GM20000 (cell line): ENCODE data around the gene FOXP1.

Experiments used
- DNase-seq: peaks from one replicate; pipeline ENCODE4 v3.0.0; 2012; ENCODE audit warnings: low spot score
- TF ChIP-seq, protein P1 (sequence below): IDR thresholded peaks from 2 replicates; pipeline ENCODE4 v1.5.1; 2012; ENCODE audit warnings: mild to moderate bottlenecking, control low read depth; ENCODE audit errors: extremely low read depth, missing control alignments

The FOXP1 gene

DNA sequence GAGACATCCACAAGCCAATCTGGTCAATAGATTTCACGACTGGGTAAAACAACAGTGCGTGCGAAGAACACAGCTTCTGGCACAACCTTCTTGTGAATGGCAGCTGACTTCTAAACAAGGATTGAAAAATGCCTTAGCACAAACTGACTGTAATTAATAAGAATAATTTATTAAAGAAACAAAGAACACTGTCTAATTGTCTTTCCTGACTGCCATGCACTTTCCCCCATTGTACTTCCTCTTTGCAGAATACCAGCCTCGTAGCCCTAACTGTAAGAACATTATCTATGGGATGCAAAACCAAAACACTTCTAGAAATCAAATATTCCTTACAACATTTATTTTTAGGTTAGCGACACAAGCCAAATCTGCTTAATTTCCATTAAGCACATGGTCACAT lies 6.5 kb downstream of the FOXP1 start:
- TF ChIP-seq, protein P1, sequence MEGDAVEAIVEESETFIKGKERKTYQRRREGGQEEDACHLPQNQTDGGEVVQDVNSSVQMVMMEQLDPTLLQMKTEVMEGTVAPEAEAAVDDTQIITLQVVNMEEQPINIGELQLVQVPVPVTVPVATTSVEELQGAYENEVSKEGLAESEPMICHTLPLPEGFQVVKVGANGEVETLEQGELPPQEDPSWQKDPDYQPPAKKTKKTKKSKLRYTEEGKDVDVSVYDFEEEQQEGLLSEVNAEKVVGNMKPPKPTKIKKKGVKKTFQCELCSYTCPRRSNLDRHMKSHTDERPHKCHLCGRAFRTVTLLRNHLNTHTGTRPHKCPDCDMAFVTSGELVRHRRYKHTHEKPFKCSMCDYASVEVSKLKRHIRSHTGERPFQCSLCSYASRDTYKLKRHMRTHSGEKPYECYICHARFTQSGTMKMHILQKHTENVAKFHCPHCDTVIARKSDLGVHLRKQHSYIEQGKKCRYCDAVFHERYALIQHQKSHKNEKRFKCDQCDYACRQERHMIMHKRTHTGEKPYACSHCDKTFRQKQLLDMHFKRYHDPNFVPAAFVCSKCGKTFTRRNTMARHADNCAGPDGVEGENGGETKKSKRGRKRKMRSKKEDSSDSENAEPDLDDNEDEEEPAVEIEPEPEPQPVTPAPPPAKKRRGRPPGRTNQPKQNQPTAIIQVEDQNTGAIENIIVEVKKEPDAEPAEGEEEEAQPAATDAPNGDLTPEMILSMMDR = no peak
- no peak for DNase-seq

DNA sequence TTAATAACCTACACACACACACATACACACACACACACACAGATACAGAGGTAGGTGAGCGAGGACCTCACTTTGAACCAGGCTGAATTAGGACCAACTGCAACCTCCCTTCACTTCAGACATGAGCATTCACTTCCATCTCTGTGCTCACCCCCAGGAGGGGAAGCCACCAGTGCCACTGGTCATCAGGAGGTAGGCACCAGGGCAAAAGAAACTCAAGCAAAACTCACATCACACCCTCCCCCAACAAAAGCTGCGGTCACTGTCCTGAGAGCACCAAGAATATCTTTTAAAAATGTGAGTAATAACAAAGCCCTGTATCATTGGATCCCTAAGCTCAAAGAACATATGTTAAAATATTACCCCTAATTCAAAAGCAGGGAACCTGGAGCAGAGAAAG lies 8.1 kb downstream of the FOXP1 start:
- TF ChIP-seq, protein P1 = no peak
- DNase-seq = no peak

- TF ChIP-seq, protein P1 = no peak
- DNase-seq = no peak
Observed at GRCh38 chr3:71573181-71573580, 10.3 kb downstream of the FOXP1 start.

DNA sequence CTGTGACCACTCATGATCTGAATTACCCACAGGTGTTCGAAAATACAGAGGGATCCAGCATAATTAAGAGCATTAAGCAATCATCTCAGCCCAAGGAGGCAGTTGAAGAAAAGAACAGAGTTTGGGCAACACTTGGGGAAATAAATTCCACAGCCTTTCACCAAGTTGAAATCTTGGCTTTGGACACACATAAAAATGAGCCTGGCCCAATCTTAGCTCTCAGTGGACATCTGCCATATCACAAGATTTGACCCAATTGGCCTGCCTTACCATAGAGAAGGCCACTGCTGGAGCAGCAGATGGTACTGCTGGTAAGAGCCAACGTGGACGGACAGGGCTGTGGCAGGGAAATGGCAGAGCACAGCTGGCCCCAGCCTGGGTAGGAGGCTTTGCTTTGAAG lies 13.0 kb downstream of the FOXP1 start:
- TF ChIP-seq, protein P1 = no peak
- DNase-seq = no peak

- DNase-seq = no peak
- TF ChIP-seq, protein P1 = no peak
Observed at GRCh38 chr3:71568207-71568606, 15.3 kb downstream of the FOXP1 start.

GRCh38 chr3:71566776-71567175 lies 16.8 kb downstream of the FOXP1 start:
- TF ChIP-seq, protein P1 = no peak
- DNase-seq = no peak

DNA sequence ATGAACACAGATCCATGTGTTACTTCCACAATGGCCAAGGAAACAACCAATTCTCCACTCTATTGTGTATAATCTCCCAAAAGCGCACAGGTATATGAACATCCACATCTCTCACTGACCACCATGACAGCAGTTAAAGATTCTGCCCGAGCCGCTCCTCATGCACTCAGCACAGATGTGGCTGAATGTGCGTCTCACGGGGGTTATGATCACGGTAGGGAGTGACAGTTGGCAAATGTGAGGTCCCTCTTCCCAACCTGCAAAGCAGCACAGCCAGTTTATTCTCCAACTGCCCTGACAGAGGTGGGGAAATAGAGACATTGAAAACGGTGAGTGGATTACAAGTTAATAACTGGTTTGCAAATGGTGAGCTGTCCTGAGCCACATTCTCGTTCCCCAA lies 17.6 kb downstream of the FOXP1 start:
- DNase-seq = no peak
- TF ChIP-seq, protein P1 = no peak

DNA sequence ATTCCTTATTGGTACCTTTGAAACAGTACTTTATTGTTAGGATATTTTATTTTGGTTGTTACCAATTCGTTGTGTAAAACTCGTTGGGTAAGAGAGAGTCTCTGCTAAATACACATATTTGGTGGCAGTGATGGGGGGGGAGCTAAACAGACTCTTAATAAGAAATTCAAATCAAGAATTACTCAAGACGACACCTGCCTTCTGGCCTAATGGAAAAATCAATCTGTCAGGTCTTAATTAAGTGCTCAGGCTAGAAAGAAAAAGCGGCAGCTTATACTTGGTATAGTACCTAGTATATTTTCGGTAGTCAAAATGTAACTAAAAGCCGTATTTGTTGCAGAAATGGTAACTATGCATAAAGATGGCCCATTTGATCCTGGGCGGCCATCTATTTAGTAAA lies 18.2 kb downstream of the FOXP1 start:
- TF ChIP-seq, protein P1 = no peak
- no peak for DNase-seq
